LoVo (cell line): ENCODE results near the gene APMAP.
A peak's percentile ranks its signal among the peaks of the same experiment; 100 is the strongest.

Experiments
- DNase-seq: peaks from one replicate; pipeline ENCODE4 v3.0.0-alpha.2; 2016; ENCODE audit warnings: low spot score

Gene APMAP

GRCh38 chr20:25024171-25024570, 31.6 kb upstream of the APMAP start:
- DNase-seq, result no peak

DNA sequence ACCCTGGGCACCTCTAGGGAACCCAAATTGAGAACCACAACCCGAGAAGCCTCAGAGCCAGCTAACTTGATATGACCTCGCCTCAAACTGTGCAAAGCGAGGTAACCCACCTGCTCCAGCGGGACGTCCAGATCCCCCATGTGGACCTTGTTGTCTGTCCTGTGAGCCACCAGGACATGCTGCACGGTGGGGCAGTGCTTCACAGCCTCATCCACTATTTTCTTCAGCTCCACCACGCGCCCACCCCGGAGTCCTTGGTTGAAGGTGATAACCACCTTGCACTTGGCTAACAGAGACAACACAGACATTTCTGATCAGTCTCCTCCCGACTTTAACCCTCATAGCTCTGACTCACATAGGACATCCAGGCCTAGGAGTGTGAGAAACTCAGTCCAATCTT, 30.8 kb upstream of the APMAP start:
- no peak for DNase-seq

DNA sequence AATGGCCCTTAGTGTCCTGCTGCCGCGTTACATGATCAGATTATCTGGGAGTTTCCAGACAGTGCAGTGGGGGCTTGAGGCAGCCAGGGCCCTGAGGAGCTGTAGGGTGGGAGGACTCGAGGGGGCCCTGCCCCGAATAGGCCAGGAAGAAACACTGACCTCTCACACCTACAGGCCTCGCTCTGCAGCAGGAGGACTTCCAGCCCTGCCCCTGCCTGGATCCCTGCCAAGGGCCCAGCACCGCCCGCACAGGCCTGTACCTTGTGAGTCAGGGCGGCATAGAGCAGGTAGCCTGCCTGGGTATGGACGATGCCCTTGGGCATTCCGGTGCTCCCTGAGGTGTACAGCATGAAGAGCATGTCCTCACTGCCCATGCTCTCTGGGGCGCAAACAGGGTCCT, 30.1 kb upstream of the APMAP start:
- DNase-seq, result peak; percentile 15

DNA sequence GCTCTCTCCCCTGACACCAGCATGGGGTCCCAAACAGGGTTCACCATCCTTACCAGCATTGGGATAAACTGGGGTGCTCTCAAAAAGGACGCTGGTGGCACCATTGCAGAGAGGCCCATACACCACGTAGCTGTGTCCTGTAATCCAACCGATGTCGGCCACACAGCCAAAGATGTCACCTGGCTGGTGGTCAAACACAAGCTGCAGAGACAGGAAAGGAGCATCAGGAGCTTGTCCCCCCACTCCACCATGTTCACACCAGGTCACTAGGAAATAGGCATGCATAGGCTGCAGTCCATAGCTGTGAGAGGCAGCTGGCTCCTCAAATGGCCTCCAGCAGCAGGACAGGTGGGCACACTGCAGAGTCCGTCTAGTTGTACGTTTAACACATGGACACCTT, 28.8 kb upstream of the APMAP start:
- DNase-seq, result no peak

- no peak for DNase-seq
Observed at GRCh38 chr20:25020901-25021301, 28.4 kb upstream of the APMAP start.

DNA sequence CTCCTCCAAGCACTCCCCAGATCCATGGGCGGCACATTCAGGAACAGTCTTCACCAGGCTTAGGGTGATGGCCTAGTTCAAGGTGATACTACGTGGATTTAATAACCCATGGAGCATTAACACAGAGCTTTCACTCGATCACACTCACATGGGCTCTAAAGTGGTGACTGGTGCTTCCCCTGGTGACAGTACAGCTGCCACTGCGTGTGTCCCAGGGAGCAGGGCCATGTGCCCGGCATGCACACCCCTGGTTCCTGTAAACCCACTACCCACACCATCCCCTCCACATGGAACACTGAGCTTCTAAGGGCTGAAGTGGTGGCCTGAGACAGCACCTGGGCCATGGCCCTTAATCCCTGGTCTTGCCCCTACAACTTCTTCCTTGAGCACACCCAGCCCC, 27.8 kb upstream of the APMAP start:
- DNase-seq, result no peak

DNA sequence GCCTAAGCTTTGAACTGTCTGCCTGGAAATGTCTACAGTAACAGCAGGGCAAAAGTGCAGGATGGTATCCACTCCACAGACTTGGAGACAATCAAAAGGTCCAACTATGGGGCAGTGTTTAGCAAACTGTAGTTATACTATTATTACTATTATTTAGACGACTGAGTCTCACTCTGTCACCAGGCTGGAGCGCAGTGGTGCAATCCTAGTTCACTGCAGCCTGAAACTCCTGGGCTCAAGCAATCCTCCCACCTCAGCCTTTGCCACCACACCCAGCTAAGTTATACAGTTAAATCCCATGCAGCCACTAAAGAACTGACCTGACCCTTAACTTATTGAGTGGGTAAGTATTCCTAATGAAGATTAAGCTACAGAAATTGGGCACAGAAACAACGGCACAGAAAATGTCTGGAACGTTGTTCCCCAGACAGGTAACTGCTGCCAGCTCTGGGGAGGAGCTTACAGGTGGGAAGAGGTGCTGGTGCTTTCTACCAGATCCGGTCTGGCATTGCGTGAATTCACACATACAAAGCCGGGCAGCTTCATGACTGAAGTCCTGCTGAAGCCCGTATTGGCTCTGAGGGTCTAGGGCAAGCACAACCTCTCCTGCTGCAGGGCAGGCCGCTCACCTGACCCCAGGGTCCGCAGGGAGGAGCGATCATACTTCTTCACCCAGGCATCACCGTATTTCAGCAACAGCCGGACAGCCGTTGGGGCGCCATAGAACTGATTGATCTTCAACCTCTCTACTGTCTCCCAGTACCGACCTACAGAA, 27.0 kb upstream of the APMAP start:
- DNase-seq, result no peak

DNA sequence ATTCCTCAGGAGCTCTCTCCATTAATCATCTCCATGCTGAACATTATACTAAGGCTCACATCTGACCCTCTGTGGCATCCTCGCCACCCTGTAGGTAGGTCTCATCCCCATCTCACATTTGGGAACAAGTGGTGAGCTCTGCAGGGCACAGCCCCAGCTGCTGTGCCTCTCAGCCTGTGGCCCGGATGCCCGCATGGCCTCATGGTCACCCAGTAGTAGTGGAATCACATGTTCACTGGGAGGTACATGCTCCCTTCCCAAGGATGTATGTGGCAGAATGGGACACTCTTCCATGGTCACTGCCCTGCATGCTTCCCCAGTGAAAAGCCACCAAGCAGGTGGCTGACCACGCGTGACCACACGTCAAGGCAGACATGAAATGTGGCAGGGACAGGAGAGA, 26.3 kb upstream of the APMAP start:
- DNase-seq, result no peak

GRCh38 chr20:25018425-25018824, 25.9 kb upstream of the APMAP start:
- no peak for DNase-seq

DNA sequence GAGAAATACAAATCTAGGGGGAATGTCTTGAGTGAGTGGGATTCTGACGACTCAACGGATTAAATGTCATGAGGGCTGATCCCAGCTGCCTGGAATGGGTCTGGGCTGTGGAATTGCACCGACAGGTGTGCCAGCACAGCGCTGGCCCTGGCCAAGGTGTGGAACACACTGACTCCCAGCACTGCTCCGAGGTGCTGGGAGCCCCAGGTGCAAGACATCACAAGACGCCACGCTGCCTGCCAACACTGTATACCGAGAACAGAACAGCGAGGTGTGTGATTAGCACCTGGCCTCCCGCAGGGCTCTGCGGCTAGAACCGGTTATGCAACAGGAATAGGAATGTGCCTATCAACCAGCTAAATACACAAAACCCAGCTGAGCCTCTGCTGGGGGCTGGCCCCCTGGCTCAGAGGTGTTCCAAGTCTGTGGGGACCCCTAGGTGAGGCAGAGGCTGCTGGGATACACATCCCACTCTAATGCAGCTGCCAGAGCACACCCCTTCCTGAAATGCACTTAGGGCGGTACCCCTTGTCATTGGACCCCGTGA, 24.8 kb upstream of the APMAP start:
- DNase-seq, result peak; percentile 31

DNA sequence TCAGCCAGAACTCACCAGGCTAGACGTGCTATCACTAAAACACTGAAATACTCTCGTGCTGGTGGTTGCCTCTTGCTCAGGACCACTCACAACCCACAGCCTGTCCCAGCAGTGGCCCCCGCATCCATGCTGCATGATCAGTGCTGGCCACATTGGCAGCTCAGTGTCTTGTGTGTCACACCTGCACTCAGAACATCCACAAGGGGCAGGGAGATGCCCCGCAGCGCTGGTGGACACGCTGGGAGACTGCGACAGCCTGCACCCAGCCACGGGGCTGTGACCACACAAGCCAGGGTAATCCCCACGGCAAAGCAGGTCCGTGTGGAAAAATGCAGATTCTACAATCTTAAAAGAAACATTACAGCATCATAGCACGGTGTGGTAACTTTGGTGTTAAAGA, 23.9 kb upstream of the APMAP start:
- DNase-seq, result no peak

DNA sequence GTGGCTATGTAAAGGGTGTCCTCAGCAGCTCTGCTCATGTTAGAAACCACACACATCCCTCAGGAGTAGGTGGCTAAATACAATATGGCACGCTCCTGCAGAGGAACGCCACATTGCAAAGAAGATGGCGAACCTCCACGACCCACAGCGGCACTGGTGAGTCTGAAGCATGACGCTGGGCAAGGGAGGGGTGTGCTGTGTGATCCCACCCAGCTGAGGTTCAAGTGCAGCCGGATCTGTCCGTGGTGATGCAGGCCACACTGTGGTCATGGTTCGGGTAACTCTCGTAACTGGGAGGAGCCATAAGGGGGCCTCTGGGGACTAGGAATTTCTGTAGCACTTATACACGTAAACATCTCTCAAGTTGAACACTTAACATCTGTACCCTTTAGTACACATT, 23.4 kb upstream of the APMAP start:
- DNase-seq, result no peak

DNA sequence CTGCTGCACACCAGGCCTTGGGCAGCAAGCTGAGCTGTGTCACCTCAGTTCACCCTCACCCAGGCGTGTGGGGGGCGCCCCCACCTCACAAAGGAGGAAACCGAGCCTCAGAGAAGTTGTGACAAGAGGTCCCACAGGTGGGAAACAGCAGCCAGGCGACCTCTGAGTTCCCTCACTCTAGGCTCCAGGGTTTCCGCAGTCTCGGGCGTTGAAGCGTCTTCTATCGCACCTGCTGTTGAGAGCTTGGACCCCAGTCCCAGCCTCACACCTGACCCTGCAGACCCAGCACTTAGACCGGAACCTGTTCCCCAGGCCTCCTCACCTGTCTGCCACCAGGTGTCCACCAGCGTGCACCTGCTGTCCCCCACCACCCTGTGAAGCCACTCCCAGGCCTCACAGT, 22.3 kb upstream of the APMAP start:
- no peak for DNase-seq

- DNase-seq, result no peak
Observed at GRCh38 chr20:25013478-25014380, 21.2 kb upstream of the APMAP start.

- no peak for DNase-seq
Observed at GRCh38 chr20:25012616-25013189, 20.2 kb upstream of the APMAP start.

DNA sequence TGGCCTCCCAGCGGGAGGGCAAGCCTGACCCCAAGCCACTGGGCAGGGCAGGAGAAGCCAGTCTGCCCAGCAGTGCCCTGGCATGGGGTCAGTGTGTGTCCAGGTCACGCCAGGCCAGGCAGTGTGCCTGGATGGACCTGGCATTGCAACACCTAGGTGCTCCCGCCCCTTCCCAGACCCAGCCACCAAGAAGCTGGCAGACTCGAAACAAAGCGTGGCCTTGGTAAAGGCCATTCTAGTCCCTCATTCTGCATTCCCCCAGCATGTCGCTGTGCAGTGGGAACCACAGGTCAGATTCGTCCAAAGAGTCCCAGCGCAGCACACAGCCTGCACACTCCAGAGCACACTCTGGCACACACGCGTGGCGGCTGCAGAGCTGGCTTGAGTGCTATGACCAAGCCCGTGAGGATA, 19.3 kb upstream of the APMAP start:
- no peak for DNase-seq

DNA sequence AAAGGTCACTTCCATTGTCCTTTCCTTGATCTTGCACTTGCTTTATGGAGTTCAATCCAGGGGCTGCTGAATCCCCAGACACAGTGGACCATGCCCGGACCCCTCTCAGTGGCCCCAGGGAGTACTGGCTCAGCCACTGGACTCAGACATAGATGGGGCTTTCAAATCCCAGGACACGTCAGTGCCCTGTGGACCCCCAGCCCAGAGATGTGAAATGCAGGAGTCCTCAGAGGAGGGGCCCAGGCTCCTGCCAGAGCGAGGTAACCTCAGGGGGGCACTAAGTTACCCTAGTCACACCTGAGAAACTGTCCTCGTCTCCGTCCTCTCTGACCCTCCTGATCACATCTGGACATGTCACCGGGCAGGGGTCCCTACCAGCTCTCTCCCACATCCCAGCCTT, 18.7 kb upstream of the APMAP start:
- DNase-seq, result no peak

GRCh38 chr20:25009218-25010145, 16.9 kb upstream of the APMAP start:
- no peak for DNase-seq

- no peak for DNase-seq
Observed at GRCh38 chr20:25008388-25009217, 16.1 kb upstream of the APMAP start.

DNA sequence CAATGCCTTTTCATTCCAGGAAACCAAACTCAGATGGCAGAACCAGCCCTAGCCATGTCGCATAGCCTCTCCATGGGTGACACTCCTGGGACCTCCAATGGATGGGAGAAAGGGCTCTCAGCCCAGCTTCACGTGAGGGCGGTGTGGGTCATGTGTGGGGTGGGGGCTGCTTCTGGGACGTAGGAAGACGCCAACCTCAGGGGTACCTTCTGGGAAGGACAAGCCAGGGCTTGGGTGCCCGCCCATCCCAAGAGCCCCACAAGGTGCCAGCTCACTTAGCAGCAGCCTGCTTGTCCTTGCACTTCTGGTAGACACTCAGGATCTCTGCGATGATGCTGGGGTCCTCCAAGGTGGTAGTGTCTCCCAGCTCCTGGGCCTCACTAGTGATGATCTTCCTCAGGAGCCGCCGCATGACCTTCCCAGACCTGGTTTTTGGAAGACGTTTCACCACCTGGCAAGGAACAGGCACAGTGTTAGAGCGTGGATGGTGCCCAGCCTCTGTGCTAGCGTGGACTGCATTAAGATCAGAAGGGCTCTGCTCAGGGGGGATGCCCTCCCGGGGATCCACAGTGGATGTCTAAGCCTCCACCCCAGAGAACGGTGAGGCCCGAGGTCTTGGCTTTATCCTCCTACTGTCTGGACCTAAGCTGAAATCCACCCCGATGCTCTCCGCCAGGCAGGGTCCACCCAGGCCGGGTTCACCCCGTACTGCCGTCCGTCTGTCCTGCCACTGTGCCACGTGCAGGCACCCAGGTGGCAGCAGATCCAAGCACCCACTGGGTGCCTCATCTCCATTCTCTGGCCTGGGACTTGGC, 15.1 kb upstream of the APMAP start:
- no peak for DNase-seq
